Stimulated activated memory B cell treated with anti-CD40 and anti-IgM and Interleukin-4, amounts not matched to agents 10 μg/mL and 1 μg/mL and 100 μg/mL, for 72 hours (primary cell): ENCODE data around the gene ABI3.
A peak's percentile ranks its signal among the peaks of the same experiment; 100 is the strongest.

Source experiments
- ATAC-seq: fragments of 150-1000 bp; cut with Tn5 transposase; 2 replicates; pipeline ENCODE4 v1.10.0; 2021
- H3K27ac Mint-ChIP-seq: one replicate; pipeline ENCODE4 v1.8.0; 2022; ENCODE audit warnings: mild to moderate bottlenecking, mixed read lengths
- H3K27me3 Mint-ChIP-seq: one replicate; pipeline ENCODE4 v1.8.0; 2022; ENCODE audit warnings: mixed read lengths
- H3K36me3 Mint-ChIP-seq: one replicate; pipeline ENCODE4 v1.8.0; 2022; ENCODE audit warnings: mixed read lengths
- H3K4me1 Mint-ChIP-seq: one replicate; pipeline ENCODE4 v1.8.0; 2022; ENCODE audit warnings: mixed read lengths
- H3K4me3 Mint-ChIP-seq: one replicate; pipeline ENCODE4 v1.8.0; 2022; ENCODE audit warnings: mild to moderate bottlenecking, moderate library complexity, mixed read lengths
- H3K9me3 Mint-ChIP-seq: one replicate; pipeline ENCODE4 v1.8.0; 2022; ENCODE audit warnings: mixed read lengths

The ABI3 gene

DNA sequence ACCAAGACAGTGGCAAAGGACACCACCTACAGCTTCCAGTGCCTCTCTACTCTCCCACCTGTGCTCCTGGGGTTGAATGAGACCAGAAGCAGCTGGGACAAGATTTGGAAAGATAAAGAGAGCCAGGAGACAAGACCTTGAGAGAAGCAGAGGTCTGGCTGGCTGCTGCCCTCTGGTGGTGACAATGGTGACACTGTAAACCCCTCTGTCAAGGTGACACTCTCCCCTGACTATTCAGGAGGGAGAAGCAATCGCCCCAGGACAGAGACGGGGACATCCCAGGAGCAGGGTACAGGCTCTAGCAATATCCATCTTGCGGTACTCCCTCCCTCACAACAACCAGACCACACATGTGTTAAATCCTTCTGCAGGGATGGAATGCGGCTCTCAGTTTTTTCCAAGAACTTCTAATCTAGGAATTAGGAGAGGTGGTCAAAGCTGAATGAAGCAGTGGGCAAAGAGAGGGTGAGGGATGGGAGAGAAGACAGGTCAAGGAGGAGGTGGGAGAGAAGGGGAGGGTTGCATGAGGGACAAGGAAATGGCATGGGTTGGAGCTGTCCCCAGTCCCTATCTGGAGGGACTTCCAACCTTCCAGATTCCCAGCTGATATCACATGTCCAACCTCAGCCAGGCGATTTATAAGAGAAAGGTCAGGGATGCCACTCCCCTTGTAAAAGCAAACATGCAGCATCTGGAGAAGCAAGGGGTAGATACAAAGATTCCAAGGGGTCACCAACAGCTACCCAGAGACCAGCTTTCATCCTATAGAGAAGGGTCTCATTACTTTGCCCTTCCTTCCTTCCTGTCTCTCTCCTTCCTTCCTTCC lies 17.1 kb downstream of the ABI3 start:
- Mint-ChIP-seq H3K27me3 (peaks cover 10% of the 10 kb centered on the region), H3K4me1 (peaks cover 62% of the 10 kb centered on the region), H3K4me3 (no peak overlapping the region), H3K36me3 (peaks cover 9% of the 10 kb centered on the region), H3K9me3 (no peaks in the 10 kb centered on the region), H3K27ac (no peak overlapping the region)
- ATAC-seq, result peak; percentile 68

DNA sequence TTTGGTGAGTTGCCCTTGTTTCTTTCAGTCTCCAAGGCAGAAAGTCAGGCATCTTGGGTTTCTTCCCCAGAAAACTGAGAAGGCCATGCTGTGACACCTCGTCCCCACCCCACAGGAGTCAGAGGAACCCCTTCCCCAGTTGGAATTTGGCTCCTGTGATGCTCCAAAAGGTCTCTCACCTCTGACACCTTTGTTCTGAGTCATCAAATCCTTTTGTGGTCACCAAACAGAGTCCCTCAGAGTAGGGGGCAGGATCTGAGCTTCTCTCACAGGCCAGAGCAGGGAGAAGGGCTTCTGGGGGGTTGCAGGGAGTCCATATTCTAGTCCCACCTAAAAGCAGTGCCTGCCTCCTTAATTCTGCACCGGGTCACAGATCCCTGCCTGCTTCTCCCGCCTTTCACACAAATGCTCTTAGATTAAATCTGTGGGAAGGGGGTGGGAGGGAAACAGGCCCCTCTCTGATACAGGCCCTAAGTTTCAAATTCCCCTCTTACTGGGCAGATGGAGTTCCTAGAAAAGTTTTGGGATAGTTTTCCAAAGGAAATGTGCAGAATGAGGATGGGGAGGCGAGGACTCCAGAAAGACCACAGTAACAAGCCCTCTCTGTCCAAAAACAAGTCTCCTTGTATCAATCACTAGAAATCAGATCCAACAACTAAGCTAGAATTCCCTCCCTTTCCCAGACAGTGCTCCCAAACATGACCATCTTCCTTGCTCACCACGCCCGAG lies 18.7 kb downstream of the ABI3 start:
- no peaks in the 10 kb centered on the region for H3K9me3 Mint-ChIP-seq
- H3K27me3 Mint-ChIP-seq, result peaks cover 19% of the 10 kb centered on the region
- no peak overlapping the region for H3K27ac Mint-ChIP-seq
- H3K36me3 Mint-ChIP-seq, result no peaks in the 10 kb centered on the region
- peaks cover 46% of the 10 kb centered on the region for H3K4me1 Mint-ChIP-seq
- H3K4me3 Mint-ChIP-seq, result peak overlapping the region; percentile 84
- no peak for ATAC-seq

DNA sequence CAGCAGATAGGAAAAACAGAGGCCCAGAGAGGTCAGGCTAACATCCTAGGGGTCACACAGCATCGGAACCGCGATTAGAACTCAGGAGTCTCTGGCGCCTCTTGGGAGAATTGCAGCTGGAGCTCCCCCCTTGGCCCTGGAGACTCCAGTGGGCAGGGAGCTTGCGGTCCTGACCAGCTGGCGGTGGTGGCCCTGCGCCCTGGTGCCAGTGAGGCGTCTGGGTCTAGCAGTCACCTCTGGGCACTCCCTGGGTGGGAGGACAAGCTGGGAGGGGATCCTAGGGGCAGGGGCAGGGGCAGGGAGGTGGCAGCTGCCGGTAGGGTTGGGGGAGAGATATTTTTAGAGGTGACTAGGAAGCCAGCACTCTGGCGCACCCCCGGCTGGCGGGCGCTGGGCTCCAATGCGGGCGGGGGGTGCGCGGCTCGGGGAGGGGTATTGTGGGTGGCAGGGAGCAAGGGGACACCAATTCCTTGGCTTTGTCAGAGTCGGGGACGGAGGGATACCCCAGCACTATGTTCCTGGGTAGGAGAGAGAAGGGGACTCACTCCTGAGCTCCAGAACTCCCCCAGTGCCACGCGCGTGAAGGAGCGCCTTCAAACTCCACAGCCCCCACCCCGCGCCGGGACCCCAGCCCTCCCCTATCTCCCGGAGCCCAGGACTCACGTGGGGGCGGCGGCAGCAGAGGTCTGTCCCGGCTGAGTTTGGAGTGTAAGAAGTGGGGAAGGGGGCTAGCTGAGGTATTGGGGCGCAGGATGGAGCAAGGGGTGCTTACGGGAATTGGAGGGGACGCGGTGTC lies 19.5 kb downstream of the ABI3 start:
- no peaks in the 10 kb centered on the region for H3K36me3 Mint-ChIP-seq
- no peaks in the 10 kb centered on the region for H3K9me3 Mint-ChIP-seq
- peak; percentile 6 for ATAC-seq
- peaks cover 19% of the 10 kb centered on the region for H3K27me3 Mint-ChIP-seq
- H3K4me1 Mint-ChIP-seq, result peaks cover 38% of the 10 kb centered on the region
- H3K27ac Mint-ChIP-seq, result peak overlapping the region; percentile 22
- H3K4me3 Mint-ChIP-seq, result peak overlapping the region; percentile 84

DNA sequence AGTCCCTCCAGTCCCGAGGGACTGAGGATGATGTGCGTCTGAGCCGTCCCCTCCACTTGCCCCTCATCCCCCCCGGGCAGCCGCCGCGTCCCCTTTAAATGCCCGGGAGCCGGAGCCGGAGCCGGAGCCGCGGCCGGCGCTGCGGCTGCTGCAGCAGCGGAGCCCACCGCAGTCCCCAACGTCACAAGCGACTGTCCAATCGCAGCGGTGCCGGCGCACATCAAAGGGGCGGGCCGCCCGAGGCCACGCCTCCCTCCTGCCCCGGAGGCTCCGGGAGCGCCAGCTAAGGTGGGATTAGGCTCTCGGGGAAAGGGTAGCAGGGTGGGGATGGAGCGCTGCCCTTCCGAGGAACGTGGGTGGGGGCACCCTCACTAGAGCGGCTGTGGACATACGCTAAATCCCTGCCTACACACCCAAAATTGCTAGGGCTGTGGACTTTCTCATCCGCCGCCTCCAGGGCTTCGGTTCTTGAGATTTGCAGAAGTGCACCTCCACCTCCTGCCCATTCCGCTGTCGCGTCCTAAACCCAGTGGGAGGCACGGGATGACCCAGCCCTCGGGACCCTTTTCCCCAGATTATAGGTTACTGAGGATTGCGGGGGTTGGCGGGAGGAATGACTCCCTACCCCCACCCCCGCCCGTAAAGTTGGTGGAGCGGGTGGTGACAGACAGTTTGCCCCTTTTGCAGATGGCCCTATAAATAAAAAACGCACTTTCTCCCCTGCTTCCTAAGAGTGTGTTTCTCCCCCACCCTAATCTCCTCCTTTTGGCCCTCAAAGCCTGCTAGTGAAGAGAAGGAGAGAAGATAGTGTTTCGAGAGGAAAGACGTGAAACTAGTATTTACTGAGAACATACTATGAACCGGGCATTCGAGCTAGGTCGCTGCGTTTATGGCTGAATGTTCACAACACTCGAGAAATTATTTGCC lies 20.4 kb downstream of the ABI3 start, which contains the start of gene PHOSPHO1:
Gene PHOSPHO1, minus strand, starts transcription at position 152 of the 927 bp plus-strand sequence. CDS start 4,096 bp downstream, outside the sequence.
- Mint-ChIP-seq H3K9me3 (no peaks in the 10 kb centered on the region), H3K27ac (peak within 1 kb of the TSS; percentile 22), H3K4me3 (peak within 1 kb of the TSS; percentile 84), H3K27me3 (peaks cover 19% of the 10 kb centered on the region), H3K36me3 (no peaks in the 10 kb centered on the region), H3K4me1 (peaks cover 32% of the 10 kb centered on the region)
- ATAC-seq, result peak; percentile 95

DNA sequence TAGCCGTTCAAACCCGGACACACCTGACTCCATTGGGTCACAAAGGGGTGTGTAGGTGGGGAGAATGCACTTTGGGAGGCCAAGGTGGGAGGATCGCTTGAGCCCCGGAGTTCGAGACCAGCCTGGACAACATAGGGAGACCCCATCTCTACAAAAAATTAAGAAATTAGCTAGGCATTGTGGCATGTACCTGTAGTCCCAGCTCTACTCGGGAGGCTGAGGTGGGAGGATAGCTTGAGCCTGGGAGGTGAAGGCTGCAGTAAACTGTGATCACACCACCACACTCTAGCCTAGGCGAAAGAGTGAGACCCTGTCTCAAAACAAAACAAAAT lies 21.0 kb downstream of the ABI3 start:
- peak overlapping the region; percentile 84 for H3K4me3 Mint-ChIP-seq
- peaks cover 19% of the 10 kb centered on the region for H3K27me3 Mint-ChIP-seq
- no peaks in the 10 kb centered on the region for H3K9me3 Mint-ChIP-seq
- peaks cover 30% of the 10 kb centered on the region for H3K4me1 Mint-ChIP-seq
- no peak for ATAC-seq
- H3K36me3 Mint-ChIP-seq, result no peaks in the 10 kb centered on the region
- H3K27ac Mint-ChIP-seq, result no peak overlapping the region

DNA sequence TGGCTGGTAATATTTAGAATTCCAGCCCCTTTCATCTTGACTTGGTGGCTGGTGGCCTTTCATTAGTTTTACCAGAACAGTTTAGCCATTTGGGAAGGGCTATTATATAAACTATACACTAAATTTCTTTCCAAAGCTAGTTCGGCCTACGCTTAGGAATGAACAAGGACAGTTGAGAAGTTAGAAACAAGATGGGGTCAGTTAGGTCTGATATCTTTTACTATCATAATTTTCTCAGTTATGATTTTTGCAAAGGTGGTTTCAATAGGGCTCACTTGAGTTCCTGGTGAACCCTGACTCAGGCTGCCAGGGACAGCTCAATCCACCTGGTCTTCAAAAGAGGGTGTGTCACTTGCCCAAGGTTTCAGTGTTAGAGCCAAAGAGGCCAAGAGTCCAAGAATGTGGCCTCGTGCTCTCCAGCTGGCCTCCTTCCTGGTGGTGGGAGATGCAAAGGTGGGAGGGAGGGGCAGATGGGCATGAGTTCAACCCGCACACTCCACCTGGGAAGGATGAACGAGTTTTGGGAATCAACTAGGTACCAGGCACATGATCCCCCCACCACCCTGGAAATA lies 24.1 kb downstream of the ABI3 start:
- Mint-ChIP-seq H3K9me3 (no peaks in the 10 kb centered on the region), H3K4me1 (peaks cover 18% of the 10 kb centered on the region), H3K27me3 (peaks cover 13% of the 10 kb centered on the region), H3K4me3 (no peak overlapping the region), H3K36me3 (no peaks in the 10 kb centered on the region), H3K27ac (no peak overlapping the region)
- ATAC-seq, result no peak

DNA sequence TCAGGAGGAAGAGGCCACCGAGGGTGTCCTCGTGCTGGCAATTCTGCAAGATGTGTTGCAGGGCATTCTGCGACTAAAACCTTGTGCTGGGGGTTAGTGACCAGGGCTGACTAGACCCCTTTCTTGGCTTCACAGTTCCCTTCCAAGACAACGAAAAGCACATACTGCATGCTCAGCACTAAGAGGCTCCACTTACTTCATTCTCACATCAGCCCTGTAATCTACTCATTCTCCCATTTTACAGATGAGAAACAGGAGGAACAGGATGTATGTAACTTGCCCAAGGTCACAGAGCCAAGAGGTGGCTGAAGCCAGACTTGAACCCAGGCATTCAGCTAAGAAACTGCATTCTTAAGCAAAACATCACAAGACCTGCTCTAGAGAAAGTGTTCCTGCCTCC lies 25.4 kb downstream of the ABI3 start:
- Mint-ChIP-seq H3K36me3 (no peaks in the 10 kb centered on the region), H3K9me3 (no peaks in the 10 kb centered on the region), H3K4me1 (peaks cover 9% of the 10 kb centered on the region), H3K27ac (no peak overlapping the region), H3K4me3 (no peak overlapping the region), H3K27me3 (peaks cover 9% of the 10 kb centered on the region)
- no peak for ATAC-seq

DNA sequence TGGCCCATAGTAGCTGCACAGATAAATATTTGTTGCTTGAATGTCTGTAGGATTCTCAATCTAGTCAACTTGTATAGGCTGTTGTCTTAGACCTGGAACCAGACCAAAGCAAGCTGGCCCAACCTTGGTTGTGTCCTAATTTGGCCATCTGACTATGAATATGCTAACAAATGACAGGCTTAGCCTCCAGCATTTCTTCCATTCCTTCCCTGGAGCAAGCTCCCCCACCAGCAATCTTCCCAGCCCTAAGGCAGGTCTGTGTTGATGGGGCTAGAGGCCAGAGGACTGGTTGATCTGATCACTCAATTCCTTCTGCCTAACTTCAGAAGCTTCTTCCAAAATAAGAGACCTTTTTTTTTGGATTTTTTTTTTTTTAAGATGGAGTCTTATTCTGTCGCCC lies 29.5 kb downstream of the ABI3 start:
- Mint-ChIP-seq H3K36me3 (no peaks in the 10 kb centered on the region), H3K27ac (no peak overlapping the region), H3K4me1 (no peaks in the 10 kb centered on the region), H3K9me3 (no peaks in the 10 kb centered on the region), H3K4me3 (no peak overlapping the region), H3K27me3 (peaks cover 13% of the 10 kb centered on the region)
- no peak for ATAC-seq

DNA sequence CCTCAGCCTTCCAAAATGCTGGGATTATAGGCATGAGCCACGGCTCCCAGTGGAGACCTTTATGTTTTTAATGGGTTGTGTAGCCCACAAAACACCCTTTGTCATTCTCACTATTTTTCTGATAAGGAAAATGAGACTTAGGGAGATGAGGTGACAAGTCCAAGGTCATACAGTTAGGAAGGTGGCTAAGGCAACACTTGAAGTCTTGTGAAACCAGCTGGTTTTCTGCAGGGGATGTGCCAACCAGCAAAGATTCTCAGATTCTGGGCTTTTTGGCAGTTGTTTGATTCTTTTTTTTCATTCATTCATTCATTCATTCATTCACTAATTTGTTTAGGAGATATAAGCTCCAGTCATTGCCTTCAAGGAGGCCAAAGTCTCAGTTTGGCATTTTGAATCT lies 30.1 kb downstream of the ABI3 start:
- H3K27ac Mint-ChIP-seq, result no peak overlapping the region
- H3K9me3 Mint-ChIP-seq, result no peaks in the 10 kb centered on the region
- no peaks in the 10 kb centered on the region for H3K4me1 Mint-ChIP-seq
- H3K36me3 Mint-ChIP-seq, result no peaks in the 10 kb centered on the region
- ATAC-seq, result no peak
- H3K4me3 Mint-ChIP-seq, result no peak overlapping the region
- H3K27me3 Mint-ChIP-seq, result peaks cover 19% of the 10 kb centered on the region

DNA sequence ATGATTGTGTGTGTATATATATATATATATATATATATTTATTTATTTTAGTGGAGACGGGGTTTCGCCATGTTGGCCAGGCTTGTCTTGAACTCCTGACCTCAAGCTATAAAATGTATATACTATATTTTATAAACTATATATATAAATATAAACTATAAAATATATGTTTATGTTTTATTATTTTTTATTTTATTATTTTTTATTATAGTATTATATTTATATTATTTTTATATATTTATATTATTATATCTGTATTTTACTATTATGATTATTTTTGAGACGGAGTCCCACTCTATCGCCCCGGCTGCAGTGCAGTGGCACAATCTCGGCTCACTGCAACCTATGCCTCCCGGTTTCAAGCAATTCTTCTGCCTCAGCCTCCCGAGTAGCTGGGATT lies 30.5 kb downstream of the ABI3 start:
- ATAC-seq, result no peak
- no peaks in the 10 kb centered on the region for H3K4me1 Mint-ChIP-seq
- H3K36me3 Mint-ChIP-seq, result no peaks in the 10 kb centered on the region
- H3K27ac Mint-ChIP-seq, result no peak overlapping the region
- no peak overlapping the region for H3K4me3 Mint-ChIP-seq
- peaks cover 23% of the 10 kb centered on the region for H3K27me3 Mint-ChIP-seq
- H3K9me3 Mint-ChIP-seq, result no peaks in the 10 kb centered on the region

DNA sequence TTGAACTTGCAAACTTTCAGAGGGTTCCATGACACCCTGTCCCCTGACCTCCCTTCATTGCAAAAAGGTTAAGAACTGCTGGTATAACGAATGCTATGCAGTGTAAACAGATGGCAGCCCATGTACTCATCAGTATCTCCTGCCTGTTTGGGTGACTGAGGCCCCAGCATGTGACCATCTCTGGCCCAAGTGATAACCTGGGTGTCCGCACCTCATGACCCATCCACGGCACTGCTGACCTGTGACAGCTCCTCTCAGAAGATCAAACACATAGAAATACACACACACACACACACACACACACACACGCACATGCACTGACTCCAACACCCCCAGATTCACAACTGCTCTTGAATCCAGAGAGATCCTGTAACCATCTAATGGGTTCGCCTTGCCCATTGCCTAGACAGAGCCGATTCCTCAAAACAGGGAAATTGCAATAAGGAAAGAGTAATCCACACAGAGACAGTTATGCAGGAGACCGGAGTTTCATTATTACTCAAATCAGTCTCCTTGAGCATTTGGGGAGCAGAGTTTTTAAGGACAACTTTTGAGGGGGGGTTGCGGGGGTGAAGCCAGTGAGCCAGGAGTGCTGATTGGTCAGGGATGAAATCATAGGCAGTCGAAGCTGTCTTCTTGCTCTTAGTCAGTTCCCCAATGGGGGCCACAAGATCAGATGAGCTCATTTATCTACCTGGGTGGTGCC lies 31.3 kb downstream of the ABI3 start:
- H3K27me3 Mint-ChIP-seq, result peaks cover 32% of the 10 kb centered on the region
- H3K27ac Mint-ChIP-seq, result no peak overlapping the region
- no peaks in the 10 kb centered on the region for H3K36me3 Mint-ChIP-seq
- ATAC-seq, result no peak
- no peaks in the 10 kb centered on the region for H3K4me1 Mint-ChIP-seq
- no peak overlapping the region for H3K4me3 Mint-ChIP-seq
- no peaks in the 10 kb centered on the region for H3K9me3 Mint-ChIP-seq

DNA sequence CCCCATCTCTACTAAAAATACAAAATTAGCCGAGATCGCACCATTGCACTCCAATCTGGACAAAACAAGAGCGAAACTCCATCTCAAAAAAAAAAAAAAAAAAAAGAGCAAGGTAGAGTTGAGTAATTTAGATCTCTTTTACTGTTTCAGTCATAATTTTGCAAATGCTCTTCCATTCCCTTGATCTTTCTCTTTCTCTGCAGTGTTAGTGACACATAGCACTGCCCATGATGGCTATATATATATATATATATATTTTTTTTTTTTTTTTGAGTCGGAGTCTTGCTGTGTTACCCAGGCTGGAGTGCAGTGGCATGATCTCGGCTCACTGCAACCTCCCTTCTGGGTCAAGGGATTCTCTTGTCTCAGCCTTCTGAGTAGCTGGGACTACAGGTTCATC lies 32.3 kb downstream of the ABI3 start:
- Mint-ChIP-seq H3K36me3 (peaks cover under 1% of the 10 kb centered on the region), H3K4me3 (no peak overlapping the region), H3K4me1 (no peaks in the 10 kb centered on the region), H3K27ac (no peak overlapping the region), H3K9me3 (no peaks in the 10 kb centered on the region), H3K27me3 (peaks cover 41% of the 10 kb centered on the region)
- ATAC-seq, result no peak

DNA sequence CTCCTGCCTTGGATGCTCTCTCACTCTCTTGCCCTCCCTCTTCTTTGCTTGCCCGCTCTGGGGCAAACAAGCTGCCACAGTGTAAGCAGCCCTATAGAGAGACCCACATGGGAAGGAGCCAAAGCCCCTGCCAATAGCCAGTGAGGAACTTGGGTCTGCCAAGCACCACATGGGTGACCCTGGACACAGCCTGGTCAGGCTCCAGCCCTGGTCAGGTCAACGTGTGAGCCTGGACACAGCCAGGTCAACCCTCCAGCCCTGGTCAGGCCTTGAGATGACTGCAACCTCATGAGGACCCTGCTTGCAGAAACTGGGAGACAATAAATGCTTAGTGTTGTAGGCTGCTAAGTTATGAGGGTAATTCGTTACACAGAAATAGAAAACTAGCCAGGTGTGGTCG lies 34.3 kb downstream of the ABI3 start:
- H3K27ac Mint-ChIP-seq, result no peak overlapping the region
- H3K27me3 Mint-ChIP-seq, result peaks cover 61% of the 10 kb centered on the region

DNA sequence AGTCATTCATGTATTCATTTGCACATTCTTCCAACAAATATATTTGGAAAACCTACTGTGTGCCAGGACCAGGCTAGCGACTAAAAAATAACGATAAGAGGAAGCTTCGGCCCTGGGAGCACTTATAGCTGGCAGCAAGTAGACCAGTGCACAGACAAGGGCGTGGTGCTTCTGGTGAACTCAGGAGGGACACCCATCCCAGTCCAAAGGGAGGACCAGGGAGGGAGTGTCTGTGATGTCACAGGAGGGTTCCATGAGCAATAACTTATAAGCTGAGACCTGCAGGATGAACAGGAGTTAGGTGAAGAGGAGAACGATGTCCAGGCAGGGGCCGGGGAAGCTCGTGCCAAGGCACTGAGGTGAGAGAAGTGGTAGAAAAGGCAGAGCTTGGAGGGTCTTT lies 37.4 kb downstream of the ABI3 start:
- H3K27me3 Mint-ChIP-seq, result peaks cover 68% of the 10 kb centered on the region
- ATAC-seq, result no peak
- no peaks in the 10 kb centered on the region for H3K9me3 Mint-ChIP-seq
- no peak overlapping the region for H3K27ac Mint-ChIP-seq
- peaks cover 4% of the 10 kb centered on the region for H3K36me3 Mint-ChIP-seq
- H3K4me1 Mint-ChIP-seq, result peaks cover 8% of the 10 kb centered on the region
- no peak overlapping the region for H3K4me3 Mint-ChIP-seq

More for the DNA sequence above, 34.3 kb downstream of the ABI3 start:
- peaks cover 4% of the 10 kb centered on the region for H3K36me3 Mint-ChIP-seq
- ATAC-seq, result no peak
- H3K4me3 Mint-ChIP-seq, result no peak overlapping the region
- H3K9me3 Mint-ChIP-seq, result no peaks in the 10 kb centered on the region
- peaks cover 8% of the 10 kb centered on the region for H3K4me1 Mint-ChIP-seq
